Hindlimb muscle (tissue), 1 donor: ENCODE results near the gene DSC3. TPM values are rescaled to one million over a fixed set of nuclear protein-coding genes. Genes with fewer than 3 reads are reported as not detected.

Experiments used
- DNase-seq: peaks from one replicate; pipeline ENCODE4 v3.0.0-alpha.2; 2013
- polyA plus RNA-seq: library from polyadenylated mRNA; unstranded; fragments of 120-200 nt; gene quantifications from one replicate; pipeline ENCODE4 v1.2.1, GENCODE V29; 2013; ENCODE audit not compliant: insufficient read length

DSC3 gene
- 1.8 TPM for polyA plus RNA-seq

GRCh38 chr18:31042406-31043181 lies at the start of gene DSC3:
Gene DSC3 (minus strand): TSS chr18:31042742. CDS start chr18:31042660, 82 bp downstream.
- peak; percentile 42 for DNase-seq

GRCh38 chr18:31091350-31091749 lies 48.8 kb upstream of the DSC3 start:
- no peak for DNase-seq

- DNase-seq = no peak
Observed at GRCh38 chr18:31088532-31088931, 46.0 kb upstream of the DSC3 start.

- no peak for DNase-seq
Observed at GRCh38 chr18:31079973-31080372, 37.4 kb upstream of the DSC3 start.

GRCh38 chr18:31077878-31078277 lies 35.3 kb upstream of the DSC3 start:
- no peak for DNase-seq

- DNase-seq = no peak
Observed at GRCh38 chr18:31072175-31072574, 29.6 kb upstream of the DSC3 start.

GRCh38 chr18:31070206-31070605 lies 27.7 kb upstream of the DSC3 start:
- no peak for DNase-seq

GRCh38 chr18:31066266-31066665 lies 23.7 kb upstream of the DSC3 start:
- DNase-seq = no peak

- DNase-seq = no peak
Observed at GRCh38 chr18:31065036-31065773, 22.7 kb upstream of the DSC3 start.

- no peak for DNase-seq
Observed at GRCh38 chr18:31064130-31064529, 21.6 kb upstream of the DSC3 start.

- DNase-seq = no peak
Observed at GRCh38 chr18:31061945-31062344, 19.4 kb upstream of the DSC3 start.

- no peak for DNase-seq
Observed at GRCh38 chr18:31058897-31059296, 16.4 kb upstream of the DSC3 start.

GRCh38 chr18:31057917-31058316 lies 15.4 kb upstream of the DSC3 start:
- DNase-seq = no peak

GRCh38 chr18:31057051-31057450 lies 14.5 kb upstream of the DSC3 start:
- peak; percentile 15 for DNase-seq

- DNase-seq = no peak
Observed at GRCh38 chr18:31056296-31056695, 13.8 kb upstream of the DSC3 start.

GRCh38 chr18:31050635-31051034 lies 8.1 kb upstream of the DSC3 start:
- no peak for DNase-seq

GRCh38 chr18:31049189-31049588 lies 6.6 kb upstream of the DSC3 start:
- no peak for DNase-seq

GRCh38 chr18:31048216-31048615 lies 5.7 kb upstream of the DSC3 start:
- no peak for DNase-seq

- no peak for DNase-seq
Observed at GRCh38 chr18:31046916-31047315, 4.4 kb upstream of the DSC3 start.

- no peak for DNase-seq
Observed at GRCh38 chr18:31045599-31045998, 3.1 kb upstream of the DSC3 start.

- DNase-seq = no peak
Observed at GRCh38 chr18:31044926-31045325, 2.4 kb upstream of the DSC3 start.

GRCh38 chr18:31043709-31044108 lies 1.2 kb upstream of the DSC3 start:
- DNase-seq = no peak

GRCh38 chr18:31042084-31042405 lies 497 bp downstream of the DSC3 start:
- DNase-seq = no peak
